Ishikawa (cell line): ENCODE measurements around the gene TBX1.

Experiments used
- CEBPB ChIP-seq: IDR thresholded peaks from 2 replicates; pipeline ENCODE4 v1.6.1; 2012
- CREB1 ChIP-seq: IDR thresholded peaks from 2 replicates; pipeline ENCODE4 v1.6.1; 2012; ENCODE audit warnings: low read depth
- EGR1 ChIP-seq: IDR thresholded peaks from 2 replicates; pipeline ENCODE4 v1.6.1; 2012
- EP300 ChIP-seq: IDR thresholded peaks from 2 replicates; pipeline ENCODE4 v1.6.1; 2012; ENCODE audit warnings: borderline replicate concordance
- FOXM1 ChIP-seq: IDR thresholded peaks from 2 replicates; pipeline ENCODE4 v1.6.1; 2012; ENCODE audit warnings: low read depth, borderline replicate concordance
- NFIC ChIP-seq: IDR thresholded peaks from 2 replicates; pipeline ENCODE4 v1.6.1; 2012
- RAD21 ChIP-seq: IDR thresholded peaks from 2 replicates; pipeline ENCODE4 v1.6.1; 2012; ENCODE audit warnings: low read depth
- TAF1 ChIP-seq: IDR thresholded peaks from 2 replicates; pipeline ENCODE4 v1.6.1; 2012; ENCODE audit warnings: low read depth, mild to moderate bottlenecking
- TCF12 ChIP-seq: IDR thresholded peaks from 2 replicates; pipeline ENCODE4 v1.6.1; 2012; ENCODE audit warnings: low read depth
- TEAD4 ChIP-seq: IDR thresholded peaks from 2 replicates; pipeline ENCODE4 v1.6.1; 2012
- YY1 ChIP-seq: IDR thresholded peaks from 2 replicates; pipeline ENCODE4 v1.6.1; 2012; ENCODE audit warnings: low read depth
- ZBTB7A ChIP-seq: IDR thresholded peaks from 2 replicates; pipeline ENCODE4 v1.6.1; 2012; ENCODE audit warnings: low read depth
- TF ChIP-seq, protein P1 (sequence below): IDR thresholded peaks from 2 replicates; pipeline ENCODE4 v1.6.1; 2012; ENCODE audit warnings: low read depth, mild to moderate bottlenecking
- TF ChIP-seq, protein P2 (sequence below): IDR thresholded peaks from 2 replicates; pipeline ENCODE4 v1.6.1; 2012
- TF ChIP-seq, protein P3 (sequence below): IDR thresholded peaks from 2 replicates; pipeline ENCODE4 v1.6.1; 2012

The TBX1 gene

DNA sequence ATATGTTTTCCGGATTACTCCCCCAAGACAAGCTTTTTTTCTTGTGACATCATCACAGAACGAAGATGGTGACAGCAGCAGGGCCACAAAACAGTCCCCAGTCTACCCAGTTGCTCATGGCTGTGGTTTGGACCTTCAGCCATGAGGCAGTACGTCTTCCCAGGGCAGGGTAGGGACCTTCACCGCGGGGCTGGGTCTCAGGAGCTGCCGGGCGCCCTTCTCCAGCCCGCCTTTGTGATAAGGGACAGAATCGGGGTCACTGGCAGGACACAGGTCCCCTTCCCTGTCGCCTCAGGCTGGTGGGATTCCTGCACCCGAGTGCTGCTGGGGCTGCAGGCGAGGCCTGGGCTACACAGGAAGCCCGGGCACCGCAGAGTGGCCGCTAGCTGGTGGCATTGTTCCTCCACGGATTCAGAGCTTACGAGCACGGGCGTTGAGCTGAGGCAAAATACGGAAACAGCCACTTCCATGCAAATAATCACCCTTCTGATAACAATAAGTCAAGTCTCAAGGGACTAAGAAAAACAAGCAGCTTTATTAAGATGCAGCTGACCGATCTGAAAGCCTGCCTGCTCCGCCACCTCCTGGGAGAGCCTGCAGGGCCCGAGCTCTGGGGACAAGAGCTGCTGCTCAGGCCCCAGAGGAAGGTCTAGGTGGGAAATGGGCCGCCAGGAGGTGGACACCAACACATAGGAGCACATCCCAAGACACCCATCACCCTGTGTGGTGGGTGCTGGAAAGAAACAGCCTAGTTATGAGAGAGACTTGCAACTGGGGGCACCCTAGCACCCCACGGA, 12.3 kb downstream of the TBX1 start:
- TF ChIP-seq ZBTB7A = no peak
- TF ChIP-seq YY1 = no peak
- no peak for TF ChIP-seq TAF1
- TF ChIP-seq, protein P1, sequence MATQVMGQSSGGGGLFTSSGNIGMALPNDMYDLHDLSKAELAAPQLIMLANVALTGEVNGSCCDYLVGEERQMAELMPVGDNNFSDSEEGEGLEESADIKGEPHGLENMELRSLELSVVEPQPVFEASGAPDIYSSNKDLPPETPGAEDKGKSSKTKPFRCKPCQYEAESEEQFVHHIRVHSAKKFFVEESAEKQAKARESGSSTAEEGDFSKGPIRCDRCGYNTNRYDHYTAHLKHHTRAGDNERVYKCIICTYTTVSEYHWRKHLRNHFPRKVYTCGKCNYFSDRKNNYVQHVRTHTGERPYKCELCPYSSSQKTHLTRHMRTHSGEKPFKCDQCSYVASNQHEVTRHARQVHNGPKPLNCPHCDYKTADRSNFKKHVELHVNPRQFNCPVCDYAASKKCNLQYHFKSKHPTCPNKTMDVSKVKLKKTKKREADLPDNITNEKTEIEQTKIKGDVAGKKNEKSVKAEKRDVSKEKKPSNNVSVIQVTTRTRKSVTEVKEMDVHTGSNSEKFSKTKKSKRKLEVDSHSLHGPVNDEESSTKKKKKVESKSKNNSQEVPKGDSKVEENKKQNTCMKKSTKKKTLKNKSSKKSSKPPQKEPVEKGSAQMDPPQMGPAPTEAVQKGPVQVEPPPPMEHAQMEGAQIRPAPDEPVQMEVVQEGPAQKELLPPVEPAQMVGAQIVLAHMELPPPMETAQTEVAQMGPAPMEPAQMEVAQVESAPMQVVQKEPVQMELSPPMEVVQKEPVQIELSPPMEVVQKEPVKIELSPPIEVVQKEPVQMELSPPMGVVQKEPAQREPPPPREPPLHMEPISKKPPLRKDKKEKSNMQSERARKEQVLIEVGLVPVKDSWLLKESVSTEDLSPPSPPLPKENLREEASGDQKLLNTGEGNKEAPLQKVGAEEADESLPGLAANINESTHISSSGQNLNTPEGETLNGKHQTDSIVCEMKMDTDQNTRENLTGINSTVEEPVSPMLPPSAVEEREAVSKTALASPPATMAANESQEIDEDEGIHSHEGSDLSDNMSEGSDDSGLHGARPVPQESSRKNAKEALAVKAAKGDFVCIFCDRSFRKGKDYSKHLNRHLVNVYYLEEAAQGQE = no peak
- TF ChIP-seq EGR1 = no peak
- TF ChIP-seq RAD21 = no peak
- no peak for TF ChIP-seq CREB1
- TF ChIP-seq, protein P2, sequence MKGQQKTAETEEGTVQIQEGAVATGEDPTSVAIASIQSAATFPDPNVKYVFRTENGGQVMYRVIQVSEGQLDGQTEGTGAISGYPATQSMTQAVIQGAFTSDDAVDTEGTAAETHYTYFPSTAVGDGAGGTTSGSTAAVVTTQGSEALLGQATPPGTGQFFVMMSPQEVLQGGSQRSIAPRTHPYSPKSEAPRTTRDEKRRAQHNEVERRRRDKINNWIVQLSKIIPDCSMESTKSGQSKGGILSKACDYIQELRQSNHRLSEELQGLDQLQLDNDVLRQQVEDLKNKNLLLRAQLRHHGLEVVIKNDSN = no peak
- TF ChIP-seq, protein P3, sequence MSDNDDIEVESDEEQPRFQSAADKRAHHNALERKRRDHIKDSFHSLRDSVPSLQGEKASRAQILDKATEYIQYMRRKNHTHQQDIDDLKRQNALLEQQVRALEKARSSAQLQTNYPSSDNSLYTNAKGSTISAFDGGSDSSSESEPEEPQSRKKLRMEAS = no peak
- no peak for TF ChIP-seq TCF12
- no peak for TF ChIP-seq TEAD4
- TF ChIP-seq FOXM1 = no peak
- TF ChIP-seq NFIC = no peak
- no peak for TF ChIP-seq EP300

DNA sequence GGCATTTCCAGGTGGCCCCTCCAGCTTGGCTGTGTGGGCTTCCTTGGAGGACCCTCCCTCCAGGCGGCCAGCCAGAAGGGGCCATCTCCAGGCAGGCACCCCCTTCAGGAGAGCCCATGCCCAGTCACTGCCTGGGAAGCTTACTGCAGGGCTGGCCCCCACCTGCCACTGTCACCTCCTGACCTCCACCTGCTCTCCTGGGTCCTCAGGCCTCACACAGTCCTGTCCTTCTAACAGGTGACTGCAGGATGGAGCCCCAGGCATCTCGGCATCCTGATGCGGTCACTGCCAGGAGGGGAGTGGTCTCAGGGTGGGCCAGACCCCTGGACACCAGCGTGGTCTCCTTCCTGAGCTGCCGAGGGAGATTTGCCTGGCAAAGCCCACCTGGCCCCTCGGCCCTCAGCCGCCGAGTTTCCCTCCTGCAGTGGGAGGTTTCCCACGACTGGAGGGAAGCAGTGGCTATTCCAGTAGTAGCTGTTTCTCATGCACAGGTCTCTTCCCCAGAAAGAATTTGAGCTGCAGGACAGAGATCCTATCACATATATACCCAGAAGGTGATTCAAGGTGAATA, 13.0 kb downstream of the TBX1 start:
- TF ChIP-seq, protein P1 = no peak
- TF ChIP-seq YY1 (no peak), TEAD4 (no peak), TCF12 (no peak), CREB1 (no peak), ZBTB7A (no peak), EP300 (no peak), RAD21 (no peak), TAF1 (no peak), NFIC (no peak), EGR1 (no peak), CEBPB (no peak), FOXM1 (no peak)
- TF ChIP-seq, protein P2 = no peak
- TF ChIP-seq, protein P3 = no peak

DNA sequence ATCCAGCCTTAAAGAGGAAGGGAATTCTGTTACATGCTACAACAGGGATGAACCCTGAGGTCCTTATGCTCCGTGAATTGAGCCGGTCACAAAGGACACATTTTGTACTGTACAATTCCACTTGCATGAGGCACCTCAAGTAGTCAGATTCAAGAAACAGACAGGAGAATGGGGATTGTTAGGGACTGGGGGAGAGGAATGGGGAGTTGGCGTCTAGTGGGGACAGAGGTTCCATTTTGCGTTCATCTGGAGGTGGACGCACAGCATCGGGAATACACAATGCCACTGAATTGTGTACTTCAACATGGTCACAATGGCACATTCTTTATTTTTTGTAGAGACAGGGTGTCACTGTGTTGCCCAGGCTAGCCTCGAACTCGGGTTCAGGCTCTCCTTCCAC, 14.1 kb downstream of the TBX1 start:
- TF ChIP-seq YY1 (no peak), EP300 (no peak), CEBPB (no peak)

DNA sequence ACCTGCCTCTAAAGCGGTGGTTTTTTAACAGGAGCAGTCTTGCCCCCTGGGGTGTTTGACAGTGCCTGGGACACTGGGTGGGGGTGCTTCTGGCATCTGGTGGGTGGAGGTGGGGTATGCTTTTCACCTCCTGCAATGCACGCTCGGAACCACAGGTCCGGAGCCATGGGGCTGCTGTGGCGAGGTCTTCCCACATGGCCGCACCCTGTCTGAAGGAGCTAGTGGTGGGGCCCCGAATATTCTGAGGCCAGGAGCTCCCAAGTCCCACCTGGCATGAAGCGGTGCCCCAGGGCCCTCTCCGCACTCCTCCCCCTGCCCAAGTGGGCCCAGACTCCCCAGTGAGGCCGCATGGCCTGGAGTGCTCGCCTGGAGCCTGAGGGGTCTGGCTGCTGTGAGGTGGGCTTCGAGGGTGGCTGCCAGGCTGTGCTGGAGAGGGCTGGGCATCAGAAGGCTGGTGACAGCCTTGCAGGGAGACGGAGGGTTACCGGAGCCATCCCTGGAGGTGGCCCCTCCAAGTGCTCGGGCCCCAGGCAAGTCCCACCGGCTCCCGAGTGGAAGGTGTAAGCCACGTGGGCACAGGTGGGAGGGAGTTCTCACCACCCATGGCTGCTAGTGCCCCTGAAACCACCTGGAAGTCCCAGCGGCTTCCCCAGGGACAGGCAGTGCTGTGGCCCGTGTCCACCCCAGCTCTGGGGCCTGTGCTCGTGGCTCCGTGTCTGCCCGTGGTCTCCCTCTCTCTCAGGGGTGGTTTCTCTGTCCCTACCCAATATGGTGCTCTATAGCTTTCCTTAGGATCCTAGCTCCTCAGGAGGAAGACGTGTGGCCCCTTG, 15.1 kb downstream of the TBX1 start:
- no peak for TF ChIP-seq TAF1
- TF ChIP-seq YY1 = no peak
- no peak for TF ChIP-seq TCF12
- no peak for TF ChIP-seq FOXM1
- TF ChIP-seq EP300 = no peak
- no peak for TF ChIP-seq EGR1
- no peak for TF ChIP-seq ZBTB7A

DNA sequence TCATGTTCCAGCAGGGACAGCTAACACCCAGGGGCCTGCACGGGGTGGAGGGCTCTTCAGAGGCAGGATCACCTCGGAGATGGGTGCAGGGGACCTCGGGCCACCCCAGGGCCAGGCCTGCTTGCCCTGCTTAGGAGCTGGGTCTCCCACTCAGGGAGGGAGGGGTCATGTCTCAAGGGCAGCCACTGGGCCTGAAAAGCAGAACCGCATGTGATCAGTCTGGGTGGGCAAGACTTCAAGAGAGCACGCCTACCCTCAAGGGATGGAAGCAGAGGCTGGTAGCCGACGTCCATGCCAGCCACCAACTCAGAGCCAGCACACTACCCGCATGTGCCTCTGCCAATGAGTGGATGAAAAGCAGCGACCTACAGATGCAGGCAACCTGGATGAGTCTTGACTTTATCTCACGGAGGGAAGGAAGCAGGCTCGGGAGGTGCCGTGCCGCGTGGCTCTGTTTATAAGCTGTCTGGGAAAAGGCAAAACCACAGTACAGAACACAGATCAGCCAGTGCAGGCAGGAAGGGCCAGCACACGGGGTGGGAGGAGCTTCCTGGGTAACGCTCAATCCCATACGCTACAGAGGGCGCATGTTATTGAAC, 16.0 kb downstream of the TBX1 start:
- TF ChIP-seq CEBPB = no peak
- no peak for TF ChIP-seq FOXM1
- no peak for TF ChIP-seq NFIC
- TF ChIP-seq, protein P3 = no peak
- TF ChIP-seq TAF1 = no peak
- TF ChIP-seq CREB1 = no peak
- TF ChIP-seq EP300 = no peak
- TF ChIP-seq TEAD4 = no peak
- TF ChIP-seq, protein P2 = no peak
- TF ChIP-seq RAD21 = no peak
